ACC112 (cell line): ENCODE results near the gene GALNT14.

Experiments used
- H2AFZ ChIP-seq: fragments of 200-600 bp; sonication (generic); one replicate; pipeline ENCODE4 v1.6.0; 2017; ENCODE audit warnings: antibody characterized with exemption, low read length; ENCODE audit not compliant: unreplicated experiment
- H3K27ac ChIP-seq: fragments of 200-600 bp; sonication (generic); 2 replicates; pipeline ENCODE4 v1.5.1; 2014; ENCODE audit warnings: low read depth, mild to moderate bottlenecking, antibody characterized with exemption, low read length, moderate library complexity
- H3K27me3 ChIP-seq: fragments of 200-600 bp; sonication (generic); 2 replicates; pipeline ENCODE4 v1.6.1; 2014; ENCODE audit warnings: mild to moderate bottlenecking, antibody characterized with exemption, low read length, moderate library complexity, mixed read lengths; ENCODE audit not compliant: insufficient read depth
- H3K36me3 ChIP-seq: fragments of 200-600 bp; sonication (generic); 2 replicates; pipeline ENCODE4 v1.6.1; 2016; ENCODE audit warnings: mild to moderate bottlenecking, antibody characterized with exemption, low read length, moderate library complexity, mixed read lengths; ENCODE audit not compliant: insufficient read depth
- H3K4me1 ChIP-seq: fragments of 200-600 bp; sonication (generic); one replicate; pipeline ENCODE4 v1.6.1; 2016; ENCODE audit warnings: low read length, mixed read lengths; ENCODE audit not compliant: insufficient read depth, unreplicated experiment, control insufficient read depth
- H3K4me3 ChIP-seq: fragments of 200-600 bp; sonication (generic); 2 replicates; pipeline ENCODE4 v1.5.1; 2014; ENCODE audit warnings: mild to moderate bottlenecking, low read depth, low read length
- H3K79me2 ChIP-seq: fragments of 200-600 bp; sonication (generic); one replicate; pipeline ENCODE4 v1.6.0; 2016; ENCODE audit warnings: low read length; ENCODE audit not compliant: control insufficient read depth, unreplicated experiment, insufficient read depth

Gene GALNT14

GRCh38 chr2:30872797-30873196, 265.4 kb downstream of the GALNT14 start:
- Histone ChIP-seq H2AFZ (no peak overlapping the region), H3K79me2 (no peaks in the 10 kb centered on the region), H3K36me3 (no peaks in the 10 kb centered on the region), H3K27me3 (no peaks in the 10 kb centered on the region), H3K4me3 (no peak overlapping the region), H3K27ac (no peak overlapping the region), H3K4me1 (no peaks in the 10 kb centered on the region)

GRCh38 chr2:30871980-30872789, 266.1 kb downstream of the GALNT14 start:
- no peak overlapping the region for H3K4me3 ChIP-seq
- no peaks in the 10 kb centered on the region for H3K36me3 ChIP-seq
- no peaks in the 10 kb centered on the region for H3K79me2 ChIP-seq
- no peak overlapping the region for H2AFZ ChIP-seq
- no peaks in the 10 kb centered on the region for H3K27me3 ChIP-seq
- no peaks in the 10 kb centered on the region for H3K4me1 ChIP-seq
- H3K27ac ChIP-seq = no peak overlapping the region

- H3K27ac ChIP-seq = no peak overlapping the region
- H3K79me2 ChIP-seq = no peaks in the 10 kb centered on the region
- H3K27me3 ChIP-seq = no peaks in the 10 kb centered on the region
- H3K4me3 ChIP-seq = no peak overlapping the region
- no peaks in the 10 kb centered on the region for H3K4me1 ChIP-seq
- H3K36me3 ChIP-seq = no peaks in the 10 kb centered on the region
- H2AFZ ChIP-seq = no peak overlapping the region
Observed at GRCh38 chr2:30871440-30871839, 266.8 kb downstream of the GALNT14 start.

GRCh38 chr2:30869988-30870387, 268.3 kb downstream of the GALNT14 start:
- H2AFZ ChIP-seq = no peak overlapping the region
- no peak overlapping the region for H3K27ac ChIP-seq
- H3K4me1 ChIP-seq = no peaks in the 10 kb centered on the region
- H3K4me3 ChIP-seq = no peak overlapping the region
- H3K79me2 ChIP-seq = no peaks in the 10 kb centered on the region
- H3K36me3 ChIP-seq = no peaks in the 10 kb centered on the region
- no peaks in the 10 kb centered on the region for H3K27me3 ChIP-seq

GRCh38 chr2:30867385-30867784, 270.9 kb downstream of the GALNT14 start:
- Histone ChIP-seq H3K27me3 (no peaks in the 10 kb centered on the region), H3K79me2 (no peaks in the 10 kb centered on the region), H3K4me3 (no peak overlapping the region), H3K4me1 (no peaks in the 10 kb centered on the region), H3K36me3 (no peaks in the 10 kb centered on the region), H3K27ac (no peak overlapping the region), H2AFZ (no peak overlapping the region)

GRCh38 chr2:30866974-30867373, 271.3 kb downstream of the GALNT14 start:
- no peaks in the 10 kb centered on the region for H3K79me2 ChIP-seq
- no peak overlapping the region for H2AFZ ChIP-seq
- no peaks in the 10 kb centered on the region for H3K4me1 ChIP-seq
- H3K27me3 ChIP-seq = no peaks in the 10 kb centered on the region
- H3K4me3 ChIP-seq = no peak overlapping the region
- no peak overlapping the region for H3K27ac ChIP-seq
- no peaks in the 10 kb centered on the region for H3K36me3 ChIP-seq

GRCh38 chr2:30865892-30866681, 272.2 kb downstream of the GALNT14 start:
- Histone ChIP-seq H3K27me3 (no peaks in the 10 kb centered on the region), H2AFZ (no peak overlapping the region), H3K4me1 (no peaks in the 10 kb centered on the region), H3K79me2 (no peaks in the 10 kb centered on the region), H3K4me3 (no peak overlapping the region), H3K36me3 (no peaks in the 10 kb centered on the region), H3K27ac (no peak overlapping the region)

- H3K36me3 ChIP-seq = no peaks in the 10 kb centered on the region
- H3K79me2 ChIP-seq = no peaks in the 10 kb centered on the region
- no peaks in the 10 kb centered on the region for H3K27me3 ChIP-seq
- no peak overlapping the region for H3K27ac ChIP-seq
- H3K4me3 ChIP-seq = no peak overlapping the region
- no peaks in the 10 kb centered on the region for H3K4me1 ChIP-seq
- no peak overlapping the region for H2AFZ ChIP-seq
Observed at GRCh38 chr2:30865243-30865642, 273.0 kb downstream of the GALNT14 start.

GRCh38 chr2:30862054-30862651, 276.1 kb downstream of the GALNT14 start:
- no peaks in the 10 kb centered on the region for H3K79me2 ChIP-seq
- H3K36me3 ChIP-seq = no peaks in the 10 kb centered on the region
- H3K27me3 ChIP-seq = no peaks in the 10 kb centered on the region
- H3K27ac ChIP-seq = no peak overlapping the region
- no peak overlapping the region for H3K4me3 ChIP-seq
- H3K4me1 ChIP-seq = no peaks in the 10 kb centered on the region
- no peak overlapping the region for H2AFZ ChIP-seq

- Histone ChIP-seq H3K79me2 (no peaks in the 10 kb centered on the region), H3K4me3 (no peak overlapping the region), H3K4me1 (no peaks in the 10 kb centered on the region), H3K27me3 (no peaks in the 10 kb centered on the region), H3K36me3 (no peaks in the 10 kb centered on the region), H2AFZ (no peak overlapping the region), H3K27ac (no peak overlapping the region)
Observed at GRCh38 chr2:30860726-30861125, 277.5 kb downstream of the GALNT14 start.
